HCT116 (cell line): ENCODE data around the gene OST4. TPM values are rescaled to one million over a fixed set of nuclear protein-coding genes. Genes with fewer than 3 reads are reported as not detected.

Source experiments
- ATAC-seq: fragments of 200-7000 bp; cut with Tn5 transposase; 2 replicates; pipeline ENCODE4 v1.9.1; 2020; ENCODE audit warnings: mild to moderate bottlenecking, moderate library complexity
- BruUV-seq: library from RNA; stranded (reverse); fragments of 400-500 nt; replicated peaks from 2 replicates; lab custom pipeline; 2021; lab: Mats Ljungman, UMichigan
- CTCF ChIA-PET: fragments of 300-600 bp; sonication (Branson Sonifier 250); formaldehyde crosslinking; loops from one replicate; lab custom pipeline; 2021; ENCODE audit warnings: antibody characterized with exemption; lab: Charles Lee
- POLR2A ChIA-PET: fragments of 300-600, 350-600 bp; sonication (Branson Sonifier 250); formaldehyde crosslinking; loops from one replicate; lab custom pipeline; 2021; ENCODE audit warnings: antibody characterized with exemption; lab: Charles Lee
- RAD21 ChIA-PET, 2 experiments: fragments of 300-600 bp; sonication (Branson Sonifier 250); formaldehyde crosslinking; loops; one replicate each; lab custom pipeline; 2023; ENCODE audit warnings: low total read pairs in 2 of 2; ENCODE audit not compliant: uncharacterized antibody in 2 of 2, unreplicated experiment in 2 of 2, low non-redundant PET in 1 of 2; lab: Charles Lee
- DNase-seq: peaks from one replicate; pipeline ENCODE4 v3.0.0-alpha.2; 2010; ENCODE audit warnings: low read depth, low spot score
- H2AFZ ChIP-seq: fragments of 200-600 bp; shearing (Covaris generic), sonication (generic); 2 replicates; pipeline ENCODE4 v1.6.1; 2017; ENCODE audit warnings: low read depth, mixed run types, mixed read lengths, antibody characterized with exemption, low read length; ENCODE audit not compliant: poor library complexity, severe bottlenecking
- H3K27ac ChIP-seq: 2 replicates; pipeline ENCODE4 v1.5.1; 2012; ENCODE audit warnings: low read depth, low read length
- H3K27me3 ChIP-seq: fragments of 200-600 bp; sonication (generic); 2 replicates; pipeline ENCODE4 v1.6.1; 2016; ENCODE audit warnings: mixed run types, low read length, mixed read lengths; ENCODE audit not compliant: insufficient read depth
- H3K36me3 ChIP-seq, 2 experiments: fragments of 200-500 bp in 1 of 2; fragments of 200-600 bp in 1 of 2; sonication (Bioruptor generic) in 1 of 2; sonication (generic) in 1 of 2; 2 replicates each; pipeline versions ENCODE4 v1.5.1 to v1.6.1; 2014 to 2016; ENCODE audit warnings: low read length in 2 of 2, inconsistent platforms in 1 of 2, mixed read lengths in 1 of 2, mixed run types in 1 of 2; ENCODE audit not compliant: insufficient read depth in 2 of 2, control insufficient read depth in 1 of 2
- H3K4me1 ChIP-seq, 2 experiments: fragments of 200-600 bp in 1 of 2; sonication (generic) in 1 of 2; 2 replicates each; pipeline versions ENCODE4 v1.5.1 to v1.6.1; 2012 to 2017; ENCODE audit warnings: low read length in 2 of 2, inconsistent platforms in 1 of 2, mild to moderate bottlenecking in 1 of 2, mixed read lengths in 1 of 2, mixed run types in 1 of 2, moderate library complexity in 1 of 2; ENCODE audit not compliant: insufficient read depth in 2 of 2, control insufficient read depth in 1 of 2
- H3K4me2 ChIP-seq: fragments of 200-600 bp; sonication (generic); 2 replicates; pipeline ENCODE4 v1.6.1; 2017; ENCODE audit warnings: mixed run types, low read length, mixed read lengths
- H3K4me3 ChIP-seq, 2 experiments: fragments of 200-600 bp in 1 of 2; sonication (generic) in 1 of 2; replicated peaks in 1 of 2; 2 replicates each; pipeline ENCODE4 v1.5.1; 2011 to 2016; ENCODE audit warnings: low read length in 2 of 2, control low read depth in 1 of 2, low read depth in 1 of 2, mild to moderate bottlenecking in 1 of 2, mixed read lengths in 1 of 2, mixed run types in 1 of 2
- H3K79me2 ChIP-seq: fragments of 200-600 bp; sonication (generic); 2 replicates; pipeline ENCODE4 v1.6.1; 2017; ENCODE audit warnings: mild to moderate bottlenecking, mixed run types, low read length, moderate library complexity, mixed read lengths; ENCODE audit not compliant: insufficient read depth
- H3K9ac ChIP-seq: fragments of 200-600 bp; sonication (generic); 2 replicates; pipeline ENCODE4 v1.6.1; 2016; ENCODE audit warnings: low read length, mixed read lengths
- H3K9me2 ChIP-seq: fragments of 200-600 bp; sonication (generic), shearing (Covaris generic); 2 replicates; pipeline ENCODE4 v1.6.1; 2017; ENCODE audit warnings: mixed run types, mild to moderate bottlenecking, moderate library complexity; ENCODE audit not compliant: insufficient read depth
- H3K9me3 ChIP-seq, 2 experiments: fragments of 200-500 bp in 1 of 2; fragments of 200-600 bp in 1 of 2; sonication (Bioruptor generic) in 1 of 2; sonication (generic) in 1 of 2; 2 replicates each; pipeline ENCODE4 v1.6.1; 2014 to 2017; ENCODE audit warnings: low read length in 2 of 2, mixed read lengths in 2 of 2, inconsistent platforms in 1 of 2, low read depth in 1 of 2, mild to moderate bottlenecking in 1 of 2, mixed run types in 1 of 2, moderate library complexity in 1 of 2; ENCODE audit not compliant: control insufficient read depth in 1 of 2, insufficient read depth in 1 of 2
- H4K20me1 ChIP-seq: fragments of 200-600 bp; sonication (generic), shearing (Covaris generic); 2 replicates; pipeline ENCODE4 v1.6.1; 2017; ENCODE audit warnings: mixed run types, mild to moderate bottlenecking, moderate library complexity; ENCODE audit not compliant: insufficient read depth
- CBX3 ChIP-seq: IDR thresholded peaks from 2 replicates; pipeline ENCODE4 v1.6.1; 2012; ENCODE audit warnings: low read depth
- EZH2 ChIP-seq: fragments of 200-600 bp; sonication (generic); IDR thresholded peaks from 2 replicates; pipeline ENCODE4 v1.6.1; 2017; ENCODE audit warnings: antibody characterized with exemption, mixed run types
- EZH2phosphoT487 ChIP-seq: fragments of 200-600 bp; IDR thresholded peaks from 2 replicates; pipeline ENCODE4 v1.6.1; 2018; ENCODE audit warnings: antibody characterized with exemption, borderline replicate concordance
- FOSL1 ChIP-seq: IDR thresholded peaks from 2 replicates; pipeline ENCODE4 v1.6.1; 2012; ENCODE audit warnings: low read depth
- POLR2AphosphoS5 ChIP-seq: IDR thresholded peaks from 2 replicates; pipeline ENCODE4 v1.6.1; 2011; ENCODE audit warnings: mild to moderate bottlenecking, low read depth, low read length, moderate library complexity
- SIN3A ChIP-seq: IDR thresholded peaks from 2 replicates; pipeline ENCODE4 v1.6.1; 2012; ENCODE audit warnings: low read depth
- YY1 ChIP-seq: IDR thresholded peaks from 2 replicates; pipeline ENCODE4 v1.6.1; 2011; ENCODE audit warnings: low read length, low read depth, moderate library complexity, mild to moderate bottlenecking; ENCODE audit not compliant: insufficient replicate concordance; ENCODE audit errors: extremely low read depth
- ZFX ChIP-seq: fragments of 450-650 bp; IDR thresholded peaks from 2 replicates; pipeline ENCODE4 v1.6.1; 2017
- ZNF274 ChIP-seq: fragments of 200-500 bp; sonication (Bioruptor generic); IDR thresholded peaks from 2 replicates; pipeline ENCODE4 v1.6.1; 2014; ENCODE audit warnings: mild to moderate bottlenecking, low read depth, low read length, inconsistent platforms
- intact Hi-C: fragments of 100-400 bp; cut with micrococcal nuclease; formaldehyde crosslinking; loops from 2 replicates; pipeline ENCODE4 v1.10.0; 2022
- total RNA-seq: library from RNA; stranded (reverse); gene quantifications from one replicate; pipeline ENCODE4 v1.2.1, GENCODE V29; 2021; ENCODE audit not compliant: unreplicated experiment
- TF ChIP-seq, protein P1 (sequence below): IDR thresholded peaks from 2 replicates; pipeline ENCODE4 v1.6.1; 2012; ENCODE audit warnings: low read depth

OST4 gene
- total RNA-seq, 1 experiment from 2014 or later = 187 TPM

GRCh38 chr2:27081984-27082772 lies 10.7 kb upstream of the OST4 start:
- no peak for DNase-seq
- ChIA-PET CTCF (interaction anchor here (1.1 to 1.3 kb wide), 4 partner anchors 9 to 156 kb away, joined by 3 to 6 read pairs (median 4); partner anchors contain the start of gene OST4), POLR2A (interaction anchor here (0.9 to 1.3 kb wide), 3 partner anchors 11 to 210 kb away, joined by 4 to 7 read pairs (median 6); partner anchors contain the start of gene OST4), RAD21 (interaction anchor here in 1 of 2 experiments (1.6 kb wide), 1 partner anchor 120 kb away, joined by 4 read pairs; no protein-coding TSS in a partner anchor)
- Histone ChIP-seq H3K4me1 (peaks cover 13 to 36% of the 10 kb centered on the region in 2 experiments), H3K27ac (peak overlapping the region; percentile 52), H3K9me2 (no peaks in the 10 kb centered on the region), H3K9me3 (no peaks in the 10 kb centered on the region), H3K9ac (no peak overlapping the region), H3K79me2 (no peaks in the 10 kb centered on the region), H2AFZ (no peak overlapping the region), H3K4me2 (peak overlapping the region; percentile 81), H3K4me3 (0 out of 4 replicates have a peak overlapping the region, but pooled peaks of 1 of the 2 experiments have one; percentile 48), H4K20me1 (no peaks in the 10 kb centered on the region), H3K27me3 (no peaks in the 10 kb centered on the region), H3K36me3 (no peaks in the 10 kb centered on the region)
- no peak for TF ChIP-seq EZH2phosphoT487
- TF ChIP-seq ZNF274 = no peak
- no peak for TF ChIP-seq FOSL1
- no peak for TF ChIP-seq CBX3
- TF ChIP-seq, protein P1, sequence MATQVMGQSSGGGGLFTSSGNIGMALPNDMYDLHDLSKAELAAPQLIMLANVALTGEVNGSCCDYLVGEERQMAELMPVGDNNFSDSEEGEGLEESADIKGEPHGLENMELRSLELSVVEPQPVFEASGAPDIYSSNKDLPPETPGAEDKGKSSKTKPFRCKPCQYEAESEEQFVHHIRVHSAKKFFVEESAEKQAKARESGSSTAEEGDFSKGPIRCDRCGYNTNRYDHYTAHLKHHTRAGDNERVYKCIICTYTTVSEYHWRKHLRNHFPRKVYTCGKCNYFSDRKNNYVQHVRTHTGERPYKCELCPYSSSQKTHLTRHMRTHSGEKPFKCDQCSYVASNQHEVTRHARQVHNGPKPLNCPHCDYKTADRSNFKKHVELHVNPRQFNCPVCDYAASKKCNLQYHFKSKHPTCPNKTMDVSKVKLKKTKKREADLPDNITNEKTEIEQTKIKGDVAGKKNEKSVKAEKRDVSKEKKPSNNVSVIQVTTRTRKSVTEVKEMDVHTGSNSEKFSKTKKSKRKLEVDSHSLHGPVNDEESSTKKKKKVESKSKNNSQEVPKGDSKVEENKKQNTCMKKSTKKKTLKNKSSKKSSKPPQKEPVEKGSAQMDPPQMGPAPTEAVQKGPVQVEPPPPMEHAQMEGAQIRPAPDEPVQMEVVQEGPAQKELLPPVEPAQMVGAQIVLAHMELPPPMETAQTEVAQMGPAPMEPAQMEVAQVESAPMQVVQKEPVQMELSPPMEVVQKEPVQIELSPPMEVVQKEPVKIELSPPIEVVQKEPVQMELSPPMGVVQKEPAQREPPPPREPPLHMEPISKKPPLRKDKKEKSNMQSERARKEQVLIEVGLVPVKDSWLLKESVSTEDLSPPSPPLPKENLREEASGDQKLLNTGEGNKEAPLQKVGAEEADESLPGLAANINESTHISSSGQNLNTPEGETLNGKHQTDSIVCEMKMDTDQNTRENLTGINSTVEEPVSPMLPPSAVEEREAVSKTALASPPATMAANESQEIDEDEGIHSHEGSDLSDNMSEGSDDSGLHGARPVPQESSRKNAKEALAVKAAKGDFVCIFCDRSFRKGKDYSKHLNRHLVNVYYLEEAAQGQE = no peak
- TF ChIP-seq ZFX = no peak
- no peak for TF ChIP-seq SIN3A
- no peak for TF ChIP-seq YY1
- TF ChIP-seq POLR2AphosphoS5 = no peak
- no peak for TF ChIP-seq EZH2
- intact Hi-C loops = no loop called here
- ATAC-seq = no peak
- BruUV-seq = no TSS peak
